Endothelial cell of umbilical vein (primary cell): ENCODE data around the gene CDCA3. TPM values are rescaled to one million over a fixed set of nuclear protein-coding genes. Genes with fewer than 3 reads are reported as not detected.

Source experiments
- BruUV-seq: library from RNA; stranded (reverse); fragments of 400-500 nt; replicated peaks from 2 replicates; lab custom pipeline; 2021; lab: Mats Ljungman, UMichigan
- CTCF ChIA-PET: fragments of 300-600, 350-600 bp; sonication (Branson Sonifier 250); formaldehyde crosslinking; loops from one replicate; lab custom pipeline; 2021; ENCODE audit warnings: antibody characterized with exemption, inconsistent platforms; lab: Charles Lee
- POLR2A ChIA-PET: fragments of 300-600, 350-600 bp; sonication (Branson Sonifier 250); formaldehyde crosslinking; loops from one replicate; lab custom pipeline; 2021; ENCODE audit warnings: antibody characterized with exemption, inconsistent platforms; lab: Charles Lee
- DNase-seq: peaks from one replicate; pipeline ENCODE4 v3.0.0-alpha.2; 2011; ENCODE audit warnings: low read depth, low spot score
- FAIRE-seq: peaks from 2 replicates; lab custom pipeline; 2011; peaks lifted over from hg19 to GRCh38; lab: Jason Lieb, UNC
- H2AFZ ChIP-seq: 2 replicates; pipeline ENCODE4 v1.6.0; 2012; ENCODE audit warnings: low read depth, low read length, control low read depth, inconsistent platforms
- H3K27ac ChIP-seq: 2 replicates; pipeline ENCODE4 v1.5.1; 2011; ENCODE audit warnings: low read depth, mild to moderate bottlenecking, control low read depth, low read length, moderate library complexity; ENCODE audit not compliant: insufficient read depth
- H3K27me3 ChIP-seq, 2 experiments: 2 replicates each; pipeline versions ENCODE4 v1.6.0 to v1.6.1; 2011; ENCODE audit warnings: low read length in 2 of 2, mixed read lengths in 1 of 2; ENCODE audit not compliant: control insufficient read depth in 2 of 2, insufficient read depth in 2 of 2
- H3K36me3 ChIP-seq, 2 experiments: 2 replicates in 1 of 2; 3 replicates in 1 of 2; pipeline ENCODE4 v1.5.1; 2011; ENCODE audit warnings: low read length in 2 of 2, mild to moderate bottlenecking in 1 of 2, moderate library complexity in 1 of 2; ENCODE audit not compliant: control insufficient read depth in 2 of 2, insufficient read depth in 2 of 2; ENCODE audit errors: extremely low read depth in 1 of 2
- H3K4me1 ChIP-seq: 3 replicates; pipeline ENCODE4 v1.5.1; 2011; ENCODE audit warnings: mild to moderate bottlenecking, low read length; ENCODE audit not compliant: control insufficient read depth, insufficient read depth; ENCODE audit errors: extremely low read depth
- H3K4me2 ChIP-seq: 2 replicates; pipeline ENCODE4 v1.6.1; 2011; ENCODE audit warnings: low read length, control low read depth, mixed read lengths; ENCODE audit not compliant: insufficient read depth
- H3K4me3 ChIP-seq, 3 experiments: fragments of 200-600 bp in 1 of 3; sonication (generic), shearing (Covaris generic) in 1 of 3; replicated peaks in 1 of 3; 2 replicates each; pipeline ENCODE4 v1.5.1; 2011 to 2016; ENCODE audit warnings: control low read depth in 3 of 3, low read length in 3 of 3, mild to moderate bottlenecking in 2 of 3, inconsistent platforms in 1 of 3, low read depth in 1 of 3, moderate library complexity in 1 of 3; ENCODE audit not compliant: insufficient read depth in 1 of 3
- H3K79me2 ChIP-seq: 2 replicates; pipeline ENCODE4 v1.6.0; 2012; ENCODE audit warnings: low read length, inconsistent platforms; ENCODE audit not compliant: control insufficient read depth, insufficient read depth
- H3K9ac ChIP-seq: replicated peaks from 2 replicates; pipeline ENCODE3; 2011; ENCODE audit warnings: low read length, control low read depth; ENCODE audit not compliant: insufficient read depth; ENCODE audit errors: extremely low read depth
- H3K9me1 ChIP-seq: replicated peaks from 3 replicates; pipeline ENCODE4 v1.6.0; 2011; ENCODE audit warnings: mild to moderate bottlenecking, low read length; ENCODE audit not compliant: control insufficient read depth, insufficient read depth; ENCODE audit errors: extremely low read depth
- H3K9me3 ChIP-seq: replicated peaks from 2 replicates; pipeline ENCODE4 v1.5.1; 2012; ENCODE audit warnings: low read length, inconsistent platforms; ENCODE audit not compliant: control insufficient read depth, insufficient read depth
- H4K20me1 ChIP-seq: replicated peaks from 2 replicates; pipeline ENCODE3; 2011; ENCODE audit warnings: mild to moderate bottlenecking, low read length; ENCODE audit not compliant: control insufficient read depth, insufficient read depth; ENCODE audit errors: extremely low read depth
- EZH2 ChIP-seq: IDR thresholded peaks from 2 replicates; pipeline ENCODE4 v1.6.1; 2012; ENCODE audit warnings: borderline replicate concordance, low read depth, mild to moderate bottlenecking, moderate library complexity, low read length, inconsistent platforms; ENCODE audit not compliant: severe bottlenecking
- FOS ChIP-seq: IDR thresholded peaks from 2 replicates; pipeline ENCODE4 v1.6.1; 2011; ENCODE audit warnings: mild to moderate bottlenecking, low read length, moderate library complexity, borderline replicate concordance; ENCODE audit not compliant: insufficient read depth
- GATA2 ChIP-seq: IDR thresholded peaks from 2 replicates; pipeline ENCODE4 v1.7.0; 2011; ENCODE audit warnings: low read depth, mild to moderate bottlenecking, moderate library complexity, mixed read lengths, low read length; ENCODE audit not compliant: insufficient read length, insufficient read depth
- JUN ChIP-seq: IDR thresholded peaks from 2 replicates; pipeline ENCODE4 v1.6.1; 2011; ENCODE audit warnings: borderline replicate concordance, low read depth; ENCODE audit not compliant: insufficient read length, insufficient read depth
- MYC ChIP-seq: IDR thresholded peaks from one replicate; pipeline ENCODE4 v1.6.1; 2011; ENCODE audit warnings: mild to moderate bottlenecking, low read depth, low read length
- POLR2A ChIP-seq: IDR thresholded peaks from 2 replicates; pipeline ENCODE4 v1.6.1; 2012; ENCODE audit warnings: low read depth, mild to moderate bottlenecking, control low read depth, low read length
- POLR2AphosphoS5 ChIP-seq: IDR thresholded peaks from 2 replicates; pipeline ENCODE4 v1.6.1; 2012; ENCODE audit warnings: low read depth, mild to moderate bottlenecking, control low read depth, low read length, moderate library complexity; ENCODE audit not compliant: insufficient read depth
- dilution Hi-C: fragments of 300-500 bp; cut with MboI; formaldehyde crosslinking; loops from one replicate; pipeline ENCODE4 v1.15.0; 2019; ENCODE audit warnings: low sequenced_read_pairs; ENCODE audit not compliant: extremely low pct_ligation_motif_present
- intact Hi-C: fragments of 100-400 bp; cut with micrococcal nuclease; formaldehyde crosslinking; loops from one replicate; pipeline ENCODE4 v1.10.0; 2022
- polyA plus RNA-seq, 4 experiments: library from polyadenylated mRNA; depleted of rRNA in 3 of 4; stranded (reverse) in 3 of 4; unstranded in 1 of 4; fragments of >200 nt; gene quantifications; 2 replicates each; pipeline versions ENCODE4 v1.2.1 to v1.2.3, GENCODE V29; 2011 to 2012; ENCODE audit warnings: missing spikeins in 1 of 4
- total RNA-seq: library from RNA; stranded (reverse); gene quantifications from 2 replicates; pipeline ENCODE4 v1.2.3, GENCODE V29; 2021
- TF ChIP-seq, protein P1 (sequence below), 2 donors: IDR thresholded peaks; 1 replicate in 1 of 2; 2 replicates in 1 of 2; pipeline ENCODE4 v1.5.1; 2011; ENCODE audit warnings: low read length in 2 of 2, mild to moderate bottlenecking in 2 of 2, moderate library complexity in 2 of 2, control low read depth in 1 of 2, inconsistent platforms in 1 of 2, low read depth in 1 of 2; ENCODE audit not compliant: insufficient read depth in 1 of 2; ENCODE audit errors: extremely low read depth in 1 of 2
- TF ChIP-seq, protein P2 (sequence below): IDR thresholded peaks from 2 replicates; pipeline ENCODE4 v1.6.1; 2011; ENCODE audit not compliant: insufficient read depth, insufficient read length

Gene CDCA3
- total and polyA plus RNA-seq, 2 donors (not counting 3 experiments of a cell fraction or from before 2014, with no cell fraction given) = 44.3 to 53.5 TPM

DNA sequence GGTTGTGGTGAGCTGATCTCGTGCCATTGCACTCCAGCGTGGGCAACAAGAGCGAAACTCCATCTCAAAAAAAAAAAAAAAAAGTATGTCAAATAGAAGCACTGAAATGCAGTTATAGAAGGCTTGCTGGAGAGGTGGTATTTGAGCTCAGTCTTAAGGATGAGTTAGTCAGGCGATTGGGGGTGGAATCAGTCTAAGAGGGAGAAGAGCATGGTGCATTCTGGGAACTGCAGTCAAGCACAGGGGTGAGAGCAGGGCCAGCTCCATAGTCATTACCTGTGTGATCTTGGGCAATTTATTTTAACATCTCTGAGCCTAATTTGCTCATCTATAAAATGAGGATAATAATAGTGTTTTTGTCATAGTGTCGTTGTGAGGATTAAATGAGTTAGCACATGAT lies 16.2 kb downstream of the CDCA3 start:
- Histone ChIP-seq H3K9ac (no peak overlapping the region), H4K20me1 (no peaks in the 10 kb centered on the region), H3K27ac (no peak overlapping the region), H3K27me3 (no peaks in the 10 kb centered on the region), H3K4me2 (no peak overlapping the region), H2AFZ (no peak overlapping the region), H3K79me2 (peaks cover 8% of the 10 kb centered on the region), H3K9me1 (no peaks in the 10 kb centered on the region), H3K9me3 (no peaks in the 10 kb centered on the region), H3K4me1 (peaks cover 6% of the 10 kb centered on the region), H3K36me3 (peaks cover 3 to 51% of the 10 kb centered on the region in 2 experiments), H3K4me3 (no peak overlapping the region)
- ChIA-PET POLR2A (interaction anchor here (1.0 kb wide), 1 partner anchor 32 kb away, joined by 3 read pairs; the partner anchor contains the start of gene TPI1), CTCF (interaction anchor here (0.5 to 2.9 kb wide), 8 partner anchors 10 to 220 kb away, joined by 3 to 17 read pairs (median 4); partner anchors contain the start of genes CDCA3, MLF2, PTMS and USP5)
- FAIRE-seq (no peak), DNase-seq (no peak)
- intact Hi-C loops = loop anchor here (2.0 kb wide), 1 partner anchor 16 kb away; the partner anchor contains the start of gene CDCA3
- BruUV-seq = no TSS peak
- dilution Hi-C loops = no loop called here
- TF ChIP-seq MYC (no peak), FOS (no peak), GATA2 (no peak), POLR2AphosphoS5 (no peak), POLR2A (no peak), EZH2 (no peak), JUN (no peak)
- TF ChIP-seq, protein P1, sequence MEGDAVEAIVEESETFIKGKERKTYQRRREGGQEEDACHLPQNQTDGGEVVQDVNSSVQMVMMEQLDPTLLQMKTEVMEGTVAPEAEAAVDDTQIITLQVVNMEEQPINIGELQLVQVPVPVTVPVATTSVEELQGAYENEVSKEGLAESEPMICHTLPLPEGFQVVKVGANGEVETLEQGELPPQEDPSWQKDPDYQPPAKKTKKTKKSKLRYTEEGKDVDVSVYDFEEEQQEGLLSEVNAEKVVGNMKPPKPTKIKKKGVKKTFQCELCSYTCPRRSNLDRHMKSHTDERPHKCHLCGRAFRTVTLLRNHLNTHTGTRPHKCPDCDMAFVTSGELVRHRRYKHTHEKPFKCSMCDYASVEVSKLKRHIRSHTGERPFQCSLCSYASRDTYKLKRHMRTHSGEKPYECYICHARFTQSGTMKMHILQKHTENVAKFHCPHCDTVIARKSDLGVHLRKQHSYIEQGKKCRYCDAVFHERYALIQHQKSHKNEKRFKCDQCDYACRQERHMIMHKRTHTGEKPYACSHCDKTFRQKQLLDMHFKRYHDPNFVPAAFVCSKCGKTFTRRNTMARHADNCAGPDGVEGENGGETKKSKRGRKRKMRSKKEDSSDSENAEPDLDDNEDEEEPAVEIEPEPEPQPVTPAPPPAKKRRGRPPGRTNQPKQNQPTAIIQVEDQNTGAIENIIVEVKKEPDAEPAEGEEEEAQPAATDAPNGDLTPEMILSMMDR (IDR thresholded peaks at IDR 0.05; ENCODE audit: extremely low read depth in 1 of 2, insufficient read depth in 1 of 2, low read depth in 1 of 2, low read length in 2 of 2) = no peak
- TF ChIP-seq, protein P2, sequence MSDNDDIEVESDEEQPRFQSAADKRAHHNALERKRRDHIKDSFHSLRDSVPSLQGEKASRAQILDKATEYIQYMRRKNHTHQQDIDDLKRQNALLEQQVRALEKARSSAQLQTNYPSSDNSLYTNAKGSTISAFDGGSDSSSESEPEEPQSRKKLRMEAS = no peak
